Neural cell (in vitro differentiated cells): Measurements from ENCODE around the gene MRPS5. TPM values are rescaled to one million over a fixed set of nuclear protein-coding genes. Genes with fewer than 3 reads are reported as not detected.

Experiments
- H2AFZ ChIP-seq: fragments of 200-600, 300-800 bp; sonication (generic), shearing (Covaris generic); 2 replicates; pipeline ENCODE4 v1.6.0; 2014; ENCODE audit warnings: low read depth, mild to moderate bottlenecking, antibody characterized with exemption, low read length, moderate library complexity
- H3F3A ChIP-seq: fragments of 200-600 bp; shearing (Covaris generic); 2 replicates; pipeline ENCODE4 v1.6.1; 2016; ENCODE audit warnings: mild to moderate bottlenecking, moderate library complexity, mixed read lengths, antibody characterized with exemption, low read length; ENCODE audit not compliant: insufficient read depth, poor library complexity, severe bottlenecking
- H3K27ac ChIP-seq: fragments of 200-600, 300-800 bp; sonication (generic), shearing (Covaris generic); 2 replicates; pipeline ENCODE4 v1.5.1; 2014; ENCODE audit warnings: mild to moderate bottlenecking, low read length, moderate library complexity
- H3K27me3 ChIP-seq: fragments of 300-800, 200-600 bp; sonication (generic), shearing (Covaris generic); 2 replicates; pipeline ENCODE4 v1.6.0; 2014; ENCODE audit warnings: mild to moderate bottlenecking, low read depth, low read length, moderate library complexity; ENCODE audit not compliant: insufficient read depth
- H3K36me3 ChIP-seq: fragments of 300-800, 200-600 bp; sonication (generic), shearing (Covaris generic); 2 replicates; pipeline ENCODE4 v1.5.1; 2014; ENCODE audit warnings: mild to moderate bottlenecking, antibody characterized with exemption, low read length, moderate library complexity; ENCODE audit not compliant: insufficient read depth
- H3K4me2 ChIP-seq: fragments of 300-800, 200-600 bp; sonication (generic), shearing (Covaris generic); 2 replicates; pipeline ENCODE4 v1.6.0; 2014; ENCODE audit warnings: mild to moderate bottlenecking, low read length
- H3K4me3 ChIP-seq: fragments of 300-800, 200-600 bp; sonication (generic), shearing (Covaris generic); 2 replicates; pipeline ENCODE4 v1.5.1; 2014; ENCODE audit warnings: mild to moderate bottlenecking, low read length, moderate library complexity
- H3K79me2 ChIP-seq: fragments of 200-600 bp; shearing (Covaris generic); replicated peaks from 2 replicates; pipeline ENCODE4 v1.6.0; 2014; ENCODE audit warnings: mild to moderate bottlenecking, low read length, moderate library complexity; ENCODE audit not compliant: insufficient read depth
- H3K9ac ChIP-seq: fragments of 300-800, 200-600 bp; sonication (generic), shearing (Covaris generic); 2 replicates; pipeline ENCODE4 v1.6.1; 2016; ENCODE audit warnings: mild to moderate bottlenecking, low read length, mixed read lengths
- H3K9me2 ChIP-seq: fragments of 200-600 bp; shearing (Covaris generic); 2 replicates; pipeline ENCODE4 v1.6.1; 2016; ENCODE audit warnings: mild to moderate bottlenecking, low read length, mixed read lengths; ENCODE audit not compliant: insufficient read depth
- H3K9me3 ChIP-seq: fragments of 200-600, 300-800 bp; sonication (generic), shearing (Covaris generic); 2 replicates; pipeline ENCODE4 v1.6.1; 2016; ENCODE audit warnings: mild to moderate bottlenecking, mixed run types, low read length, moderate library complexity, mixed read lengths
- H4K20me1 ChIP-seq: fragments of 200-600 bp; shearing (Covaris generic); 2 replicates; pipeline ENCODE4 v1.6.1; 2016; ENCODE audit warnings: mild to moderate bottlenecking, mixed run types; ENCODE audit not compliant: insufficient read depth
- CTCF ChIP-seq: fragments of 450-650 bp; IDR thresholded peaks from 2 replicates; pipeline ENCODE4 v1.5.1; 2014; ENCODE audit warnings: antibody characterized with exemption, mild to moderate bottlenecking, moderate library complexity; ENCODE audit not compliant: poor library complexity, severe bottlenecking
- EP300 ChIP-seq: fragments of 450-650 bp; conservative IDR thresholded peaks from 2 replicates; pipeline ENCODE4 v1.6.1; 2014; ENCODE audit warnings: antibody characterized with exemption, mild to moderate bottlenecking, moderate library complexity; ENCODE audit not compliant: poor library complexity, severe bottlenecking
- EZH2 ChIP-seq: fragments of 200-600, 300-800 bp; shearing (Covaris generic), sonication (generic); IDR thresholded peaks from 2 replicates; pipeline ENCODE4 v1.6.1; 2014; ENCODE audit warnings: antibody characterized with exemption, low read length, borderline replicate concordance, mild to moderate bottlenecking; ENCODE audit not compliant: insufficient read depth, poor library complexity, severe bottlenecking
- MXI1 ChIP-seq: fragments of 450-650 bp; conservative IDR thresholded peaks from 2 replicates; pipeline ENCODE4 v1.6.1; 2014; ENCODE audit warnings: antibody characterized with exemption, mild to moderate bottlenecking; ENCODE audit not compliant: poor library complexity, severe bottlenecking
- POLR2AphosphoS5 ChIP-seq: IDR thresholded peaks from 2 replicates; pipeline ENCODE4 v1.6.1; 2012
- RAD21 ChIP-seq: fragments of 450-650 bp; conservative IDR thresholded peaks from 2 replicates; pipeline ENCODE4 v1.6.1; 2014; ENCODE audit warnings: antibody characterized with exemption, mild to moderate bottlenecking, moderate library complexity
- REST ChIP-seq: IDR thresholded peaks from 2 replicates; pipeline ENCODE4 v1.6.1; 2012; ENCODE audit warnings: borderline replicate concordance
- SMC3 ChIP-seq: fragments of 450-650 bp; conservative IDR thresholded peaks from 2 replicates; pipeline ENCODE4 v1.6.1; 2014; ENCODE audit warnings: antibody characterized with exemption, mild to moderate bottlenecking, moderate library complexity; ENCODE audit not compliant: poor library complexity
- TAF1 ChIP-seq: IDR thresholded peaks from 2 replicates; pipeline ENCODE4 v1.6.1; 2012; ENCODE audit warnings: low read depth
- polyA plus RNA-seq: library from polyadenylated mRNA; depleted of rRNA; stranded (reverse); fragments of >200 nt; gene quantifications from 2 replicates; pipeline ENCODE4 v1.2.3, GENCODE V29; 2014

The MRPS5 gene
- polyA plus RNA-seq, 1 donor from 2014 or later, result 167 TPM

GRCh38 chr2:95087379-95087778 lies 34.2 kb downstream of the MRPS5 start:
- no peaks in the 10 kb centered on the region for H3K27me3 ChIP-seq
- H3K9me3 ChIP-seq, result no peaks in the 10 kb centered on the region
- no peak overlapping the region for H3K27ac ChIP-seq
- TF ChIP-seq REST, result no peak
- no peak for TF ChIP-seq POLR2AphosphoS5
- no peak for TF ChIP-seq TAF1
- TF ChIP-seq RAD21, result no peak
- no peak for TF ChIP-seq MXI1
- no peak for TF ChIP-seq CTCF
- TF ChIP-seq EZH2, result no peak
- TF ChIP-seq SMC3, result no peak
- no peak for TF ChIP-seq EP300
- no peak overlapping the region for H2AFZ ChIP-seq
- no peaks in the 10 kb centered on the region for H4K20me1 ChIP-seq
- H3K36me3 ChIP-seq, result peaks cover 10% of the 10 kb centered on the region
- no peak overlapping the region for H3K9ac ChIP-seq
- no peaks in the 10 kb centered on the region for H3K9me2 ChIP-seq
- no peak overlapping the region for H3K4me2 ChIP-seq
- H3K79me2 ChIP-seq, result no peaks in the 10 kb centered on the region
- H3K4me3 ChIP-seq, result no peak overlapping the region
- no peaks in the 10 kb centered on the region for H3F3A ChIP-seq

- Histone ChIP-seq H3K4me3 (no peak overlapping the region), H2AFZ (no peak overlapping the region), H3K36me3 (peaks cover 10% of the 10 kb centered on the region), H3K9me2 (no peaks in the 10 kb centered on the region), H3K4me2 (no peak overlapping the region), H3K9ac (no peak overlapping the region), H4K20me1 (no peaks in the 10 kb centered on the region), H3K79me2 (no peaks in the 10 kb centered on the region), H3F3A (no peaks in the 10 kb centered on the region), H3K27ac (no peak overlapping the region), H3K27me3 (no peaks in the 10 kb centered on the region), H3K9me3 (no peaks in the 10 kb centered on the region)
- TF ChIP-seq CTCF, result no peak
- no peak for TF ChIP-seq MXI1
- no peak for TF ChIP-seq SMC3
- TF ChIP-seq EP300, result no peak
- TF ChIP-seq POLR2AphosphoS5, result no peak
- no peak for TF ChIP-seq RAD21
- TF ChIP-seq TAF1, result no peak
- TF ChIP-seq REST, result no peak
Measured at GRCh38 chr2:95086017-95086416, 35.6 kb downstream of the MRPS5 start.
